Activated CD4-positive, alpha-beta memory T cell treated with anti-CD3 and anti-CD28 coated beads for 36 hours (primary cell): Measurements from ENCODE around the gene CD3G. TPM values are rescaled to one million over a fixed set of nuclear protein-coding genes. Genes with fewer than 3 reads are reported as not detected.

ENCODE experiments used
- CTCF ChIA-PET: fragments of 350-600 bp; sonication (Branson Sonifier 250); formaldehyde crosslinking; loops from one replicate; lab custom pipeline; 2021; ENCODE audit warnings: antibody characterized with exemption, inconsistent platforms; lab: Charles Lee
- POLR2A ChIA-PET: fragments of 350-600 bp; sonication (Branson Sonifier 250); formaldehyde crosslinking; loops from one replicate; lab custom pipeline; 2021; ENCODE audit warnings: antibody characterized with exemption; lab: Charles Lee
- DNase-seq: peaks from one replicate; pipeline ENCODE4 v3.0.0-alpha.2; 2020
- H3K27ac Mint-ChIP-seq: one replicate; pipeline ENCODE4 v1.8.0; 2021; ENCODE audit warnings: mixed read lengths
- H3K27me3 Mint-ChIP-seq: one replicate; pipeline ENCODE4 v1.8.0; 2021; ENCODE audit warnings: mixed read lengths
- H3K36me3 Mint-ChIP-seq: one replicate; pipeline ENCODE4 v1.8.0; 2021; ENCODE audit warnings: mixed read lengths
- H3K4me1 Mint-ChIP-seq: one replicate; pipeline ENCODE4 v1.8.0; 2021; ENCODE audit warnings: low read depth, mixed read lengths
- H3K4me3 Mint-ChIP-seq: one replicate; pipeline ENCODE4 v1.8.0; 2021; ENCODE audit warnings: mild to moderate bottlenecking, mixed read lengths
- H3K9me3 Mint-ChIP-seq: one replicate; pipeline ENCODE4 v1.8.0; 2021; ENCODE audit warnings: mixed read lengths
- intact Hi-C: fragments of 100-400 bp; cut with micrococcal nuclease; formaldehyde crosslinking; loops from one replicate; pipeline ENCODE4 v1.15.1; 2023
- total RNA-seq, 2 experiments: library from RNA; stranded (reverse); gene quantifications; one replicate each; pipeline ENCODE4 v1.2.3, GENCODE V29; 2021

Gene CD3G
- total RNA-seq, 2 experiments from 2014 or later, result 137 to 138 TPM

GRCh38 chr11:118349475-118349874 lies 5.3 kb downstream of the CD3G start:
- H3K4me3 Mint-ChIP-seq, result no peak overlapping the region
- CTCF ChIA-PET, result interaction anchor here (0.9 to 2.5 kb wide), 3 partner anchors 54 to 178 kb away, joined by 3 to 7 read pairs (median 3); no protein-coding TSS in a partner anchor

GRCh38 chr11:118353084-118353710 lies 9.1 kb downstream of the CD3G start:
- DNase-seq, result no peak
- POLR2A ChIA-PET, result no interaction called here
- Mint-ChIP-seq H3K27ac (peak overlapping the region; percentile 71), H3K27me3 (no peaks in the 10 kb centered on the region), H3K4me3 (no peak overlapping the region), H3K36me3 (peaks cover 33% of the 10 kb centered on the region), H3K4me1 (peaks cover 23% of the 10 kb centered on the region), H3K9me3 (no peaks in the 10 kb centered on the region)
- CTCF ChIA-PET, result interaction anchor here (0.6 to 4.3 kb wide), 15 partner anchors 10 to 182 kb away, joined by 3 to 19 read pairs (median 4); partner anchors contain the start of genes CD3D, CD3E and CD3G
- intact Hi-C loops, result loop anchor here (1.0 kb wide), 2 partner anchors 9 to 47 kb away; partner anchors contain the start of gene CD3G

More at GRCh38 chr11:118349475-118349874, 5.3 kb downstream of the CD3G start:
- POLR2A ChIA-PET, result interaction anchor here (1.5 kb wide), 1 partner anchor 9 kb away, joined by 3 read pairs; no protein-coding TSS in a partner anchor
- peaks cover 44% of the 10 kb centered on the region for H3K4me1 Mint-ChIP-seq
- H3K27ac Mint-ChIP-seq, result peak overlapping the region; percentile 20
- DNase-seq, result no peak
- peaks cover 45% of the 10 kb centered on the region for H3K36me3 Mint-ChIP-seq
- H3K9me3 Mint-ChIP-seq, result no peaks in the 10 kb centered on the region
- intact Hi-C loops, result no loop called here
- no peaks in the 10 kb centered on the region for H3K27me3 Mint-ChIP-seq

- Mint-ChIP-seq H3K27me3 (peaks cover 2% of the 10 kb centered on the region), H3K9me3 (no peaks in the 10 kb centered on the region), H3K36me3 (peaks cover 8% of the 10 kb centered on the region), H3K4me1 (peaks cover 41% of the 10 kb centered on the region), H3K4me3 (no peak overlapping the region), H3K27ac (peak overlapping the region; percentile 93)
- ChIA-PET POLR2A (interaction anchor here (0.6 kb wide), 1 partner anchor 16 kb away, joined by 6 read pairs; no protein-coding TSS in a partner anchor), CTCF (no interaction called here)
- intact Hi-C loops, result loop anchor here (2.0 to 5.0 kb wide), 4 partner anchors 13 to 213 kb away; partner anchors contain the start of genes ATP5MG and CD3G
- no peak for DNase-seq
Measured at GRCh38 chr11:118358071-118358470, 13.9 kb downstream of the CD3G start.

- intact Hi-C loops, result loop anchor here (1.0 to 5.0 kb wide), 5 partner anchors 15 to 215 kb away; partner anchors contain the start of genes ATP5MG and CD3G
- H3K4me3 Mint-ChIP-seq, result peak within 1 kb of the TSS; percentile 96
- H3K27ac Mint-ChIP-seq, result peak within 1 kb of the TSS; percentile 93
- peaks cover 45% of the 10 kb centered on the region for H3K4me1 Mint-ChIP-seq
- H3K27me3 Mint-ChIP-seq, result peaks cover 2% of the 10 kb centered on the region
- H3K9me3 Mint-ChIP-seq, result no peaks in the 10 kb centered on the region
- ChIA-PET POLR2A (interaction anchor here (0.7 to 1.3 kb wide), 4 partner anchors 11 to 250 kb away, joined by 3 to 4 read pairs (median 3); no protein-coding TSS in a partner anchor), CTCF (interaction anchor here (1.1 to 2.2 kb wide), 4 partner anchors 12 to 188 kb away, joined by 3 to 11 read pairs (median 9); no protein-coding TSS in a partner anchor)
- peaks cover 9% of the 10 kb centered on the region for H3K36me3 Mint-ChIP-seq
- peak; percentile 99 for DNase-seq
Measured at GRCh38 chr11:118359295-118359958, 15.3 kb downstream of the CD3G start, which contains the start of gene UBE4A. Gene UBE4A, plus strand, starts transcription at chr11:118359600. Its CDS starts 5,481 bp downstream, at chr11:118365081.

GRCh38 chr11:118364956-118365615 lies 20.9 kb downstream of the CD3G start:
- intact Hi-C loops, result loop anchor here (2.0 kb wide), 1 partner anchor 34 kb away; no protein-coding TSS in a partner anchor
- ChIA-PET CTCF (interaction anchor here (0.7 to 3.8 kb wide), 7 partner anchors 13 to 193 kb away, joined by 3 to 14 read pairs (median 4); no protein-coding TSS in a partner anchor), POLR2A (interaction anchor here (0.5 kb wide), 1 partner anchor 162 kb away, joined by 3 read pairs; no protein-coding TSS in a partner anchor)
- H3K4me3 Mint-ChIP-seq, result no peak overlapping the region
- H3K4me1 Mint-ChIP-seq, result peaks cover 35% of the 10 kb centered on the region
- H3K27ac Mint-ChIP-seq, result no peak overlapping the region
- H3K9me3 Mint-ChIP-seq, result no peaks in the 10 kb centered on the region
- no peaks in the 10 kb centered on the region for H3K27me3 Mint-ChIP-seq
- H3K36me3 Mint-ChIP-seq, result peaks cover 26% of the 10 kb centered on the region
- DNase-seq, result no peak

GRCh38 chr11:118366287-118366686 lies 22.1 kb downstream of the CD3G start:
- CTCF ChIA-PET, result interaction anchor here (2.3 to 3.8 kb wide), 2 partner anchors 14 to 168 kb away, joined by 5 to 14 read pairs; no protein-coding TSS in a partner anchor
- Mint-ChIP-seq H3K27ac (no peak overlapping the region), H3K4me1 (peaks cover 26% of the 10 kb centered on the region), H3K9me3 (no peaks in the 10 kb centered on the region), H3K36me3 (peaks cover 34% of the 10 kb centered on the region), H3K27me3 (no peaks in the 10 kb centered on the region), H3K4me3 (no peak overlapping the region)
- POLR2A ChIA-PET, result no interaction called here
- intact Hi-C loops, result no loop called here
- DNase-seq, result no peak

- H3K27me3 Mint-ChIP-seq, result no peaks in the 10 kb centered on the region
- H3K4me1 Mint-ChIP-seq, result peaks cover 1% of the 10 kb centered on the region
- peaks cover 54% of the 10 kb centered on the region for H3K36me3 Mint-ChIP-seq
- DNase-seq, result no peak
- no peaks in the 10 kb centered on the region for H3K9me3 Mint-ChIP-seq
- intact Hi-C loops, result no loop called here
- H3K4me3 Mint-ChIP-seq, result no peak overlapping the region
- POLR2A ChIA-PET, result no interaction called here
- peak overlapping the region; percentile 5 for H3K27ac Mint-ChIP-seq
- CTCF ChIA-PET, result no interaction called here
Measured at GRCh38 chr11:118370774-118371173, 26.6 kb downstream of the CD3G start.

- Mint-ChIP-seq H3K27me3 (no peaks in the 10 kb centered on the region), H3K36me3 (peaks cover 63% of the 10 kb centered on the region), H3K4me3 (no peak overlapping the region), H3K4me1 (peaks cover 6% of the 10 kb centered on the region), H3K27ac (no peak overlapping the region), H3K9me3 (no peaks in the 10 kb centered on the region)
- DNase-seq, result no peak
- ChIA-PET POLR2A (no interaction called here), CTCF (interaction anchor here (1.1 to 2.0 kb wide), 3 partner anchors 78 to 120 kb away, joined by 4 to 6 read pairs (median 5); no protein-coding TSS in a partner anchor)
- intact Hi-C loops, result no loop called here
Measured at GRCh38 chr11:118373263-118373662, 29.1 kb downstream of the CD3G start.

GRCh38 chr11:118373871-118374270 lies 29.7 kb downstream of the CD3G start:
- Mint-ChIP-seq H3K4me1 (peaks cover 6% of the 10 kb centered on the region), H3K4me3 (no peak overlapping the region), H3K27me3 (no peaks in the 10 kb centered on the region), H3K9me3 (no peaks in the 10 kb centered on the region), H3K36me3 (peaks cover 61% of the 10 kb centered on the region), H3K27ac (no peak overlapping the region)
- intact Hi-C loops, result no loop called here
- ChIA-PET CTCF (interaction anchor here (1.1 to 2.0 kb wide), 2 partner anchors 114 to 119 kb away, joined by 4 to 6 read pairs; no protein-coding TSS in a partner anchor), POLR2A (interaction anchor here (0.7 kb wide), 1 partner anchor 112 kb away, joined by 4 read pairs; no protein-coding TSS in a partner anchor)
- DNase-seq, result no peak

GRCh38 chr11:118374729-118375128 lies 30.6 kb downstream of the CD3G start:
- DNase-seq, result no peak
- peaks cover 62% of the 10 kb centered on the region for H3K36me3 Mint-ChIP-seq
- H3K27ac Mint-ChIP-seq, result no peak overlapping the region
- H3K4me3 Mint-ChIP-seq, result no peak overlapping the region
- H3K9me3 Mint-ChIP-seq, result no peaks in the 10 kb centered on the region
- ChIA-PET CTCF (interaction anchor here (2.0 kb wide), 1 partner anchor 118 kb away, joined by 4 read pairs; no protein-coding TSS in a partner anchor), POLR2A (no interaction called here)
- intact Hi-C loops, result no loop called here
- peaks cover 6% of the 10 kb centered on the region for H3K4me1 Mint-ChIP-seq
- H3K27me3 Mint-ChIP-seq, result no peaks in the 10 kb centered on the region

- Mint-ChIP-seq H3K9me3 (no peaks in the 10 kb centered on the region), H3K27me3 (no peaks in the 10 kb centered on the region), H3K36me3 (peaks cover 57% of the 10 kb centered on the region), H3K27ac (peak overlapping the region; percentile 78), H3K4me1 (peaks cover 6% of the 10 kb centered on the region), H3K4me3 (no peak overlapping the region)
- DNase-seq, result no peak
- POLR2A ChIA-PET, result interaction anchor here (0.6 kb wide), 1 partner anchor 38 kb away, joined by 3 read pairs; no protein-coding TSS in a partner anchor
- intact Hi-C loops, result no loop called here
- CTCF ChIA-PET, result interaction anchor here (0.6 to 0.8 kb wide), 3 partner anchors 12 to 113 kb away, joined by 3 read pairs; no protein-coding TSS in a partner anchor
Measured at GRCh38 chr11:118375978-118376377, 31.8 kb downstream of the CD3G start.
